Kidney capillary endothelial cell (primary cell): ENCODE results near the gene ZSCAN16.

ENCODE experiments used
- DNase-seq: peaks from one replicate; pipeline ENCODE4 v3.0.0-alpha.2; 2018; ENCODE audit warnings: low spot score

The ZSCAN16 gene

GRCh38 chr6:28134015-28134414 lies 9.6 kb downstream of the ZSCAN16 start:
- peak; percentile 39 for DNase-seq

GRCh38 chr6:28134716-28135115 lies 10.3 kb downstream of the ZSCAN16 start:
- no peak for DNase-seq

- DNase-seq, result no peak
These were observed 11.0 kb downstream of the ZSCAN16 start for GRCh38 chr6:28135393-28135792.

GRCh38 chr6:28136585-28137504 lies 12.4 kb downstream of the ZSCAN16 start:
- DNase-seq, result peak; percentile 85

- no peak for DNase-seq
These were observed 13.1 kb downstream of the ZSCAN16 start for GRCh38 chr6:28137505-28137981.

- DNase-seq, result no peak
These were observed 15.6 kb downstream of the ZSCAN16 start for GRCh38 chr6:28139860-28140543.

- no peak for DNase-seq
These were observed 16.2 kb downstream of the ZSCAN16 start for GRCh38 chr6:28140616-28141015.

GRCh38 chr6:28141500-28142329 lies 17.3 kb downstream of the ZSCAN16 start, which contains the start of gene ZKSCAN8:
TSS of gene ZKSCAN8 (plus strand) at chr6:28141883. CDS start at chr6:28148408, 6,525 bp downstream.
- DNase-seq, result peak; percentile 73

GRCh38 chr6:28142446-28142845 lies 18.0 kb downstream of the ZSCAN16 start:
- DNase-seq, result no peak

GRCh38 chr6:28145231-28145630 lies 20.8 kb downstream of the ZSCAN16 start:
- no peak for DNase-seq

- no peak for DNase-seq
These were observed 28.1 kb downstream of the ZSCAN16 start for GRCh38 chr6:28152531-28152930.

- no peak for DNase-seq
These were observed 29.1 kb downstream of the ZSCAN16 start for GRCh38 chr6:28153546-28153945.

GRCh38 chr6:28154357-28154756 lies 29.9 kb downstream of the ZSCAN16 start:
- DNase-seq, result no peak

GRCh38 chr6:28158318-28158717 lies 33.9 kb downstream of the ZSCAN16 start:
- DNase-seq, result no peak

- DNase-seq, result no peak
These were observed 34.7 kb downstream of the ZSCAN16 start for GRCh38 chr6:28159029-28159607.

GRCh38 chr6:28160233-28160632 lies 35.8 kb downstream of the ZSCAN16 start:
- DNase-seq, result no peak

GRCh38 chr6:28161410-28162079 lies 37.1 kb downstream of the ZSCAN16 start:
- peak; percentile 26 for DNase-seq

- no peak for DNase-seq
These were observed 41.2 kb downstream of the ZSCAN16 start for GRCh38 chr6:28165563-28165962.

- no peak for DNase-seq
These were observed 42.7 kb downstream of the ZSCAN16 start for GRCh38 chr6:28167068-28167467.

GRCh38 chr6:28167926-28168325 lies 43.5 kb downstream of the ZSCAN16 start:
- no peak for DNase-seq

GRCh38 chr6:28171271-28171670 lies 46.9 kb downstream of the ZSCAN16 start:
- DNase-seq, result no peak
